Measurements from ENCODE around the gene ZNF879.

DNA sequence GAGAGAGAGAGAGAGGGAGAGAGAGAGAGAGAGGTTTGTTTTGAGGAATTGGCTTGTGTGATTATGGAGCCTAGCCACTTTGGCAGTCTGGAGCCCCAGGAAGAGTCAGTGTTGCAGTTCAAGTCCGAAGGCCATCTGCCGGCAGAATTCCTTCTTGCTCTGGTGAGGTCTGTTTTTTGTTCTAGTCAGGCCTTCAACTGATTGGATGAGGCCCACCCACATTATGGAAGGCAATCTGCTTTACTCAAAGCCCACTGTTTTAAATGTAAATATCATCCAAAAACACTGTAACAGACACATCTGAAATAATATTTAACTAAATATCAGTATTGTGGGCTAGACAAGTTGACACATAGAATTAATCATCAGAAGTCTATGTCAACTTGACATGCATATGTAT, 17.0 kb upstream of the ZNF879 start:
- TF ChIP-seq, protein P1, sequence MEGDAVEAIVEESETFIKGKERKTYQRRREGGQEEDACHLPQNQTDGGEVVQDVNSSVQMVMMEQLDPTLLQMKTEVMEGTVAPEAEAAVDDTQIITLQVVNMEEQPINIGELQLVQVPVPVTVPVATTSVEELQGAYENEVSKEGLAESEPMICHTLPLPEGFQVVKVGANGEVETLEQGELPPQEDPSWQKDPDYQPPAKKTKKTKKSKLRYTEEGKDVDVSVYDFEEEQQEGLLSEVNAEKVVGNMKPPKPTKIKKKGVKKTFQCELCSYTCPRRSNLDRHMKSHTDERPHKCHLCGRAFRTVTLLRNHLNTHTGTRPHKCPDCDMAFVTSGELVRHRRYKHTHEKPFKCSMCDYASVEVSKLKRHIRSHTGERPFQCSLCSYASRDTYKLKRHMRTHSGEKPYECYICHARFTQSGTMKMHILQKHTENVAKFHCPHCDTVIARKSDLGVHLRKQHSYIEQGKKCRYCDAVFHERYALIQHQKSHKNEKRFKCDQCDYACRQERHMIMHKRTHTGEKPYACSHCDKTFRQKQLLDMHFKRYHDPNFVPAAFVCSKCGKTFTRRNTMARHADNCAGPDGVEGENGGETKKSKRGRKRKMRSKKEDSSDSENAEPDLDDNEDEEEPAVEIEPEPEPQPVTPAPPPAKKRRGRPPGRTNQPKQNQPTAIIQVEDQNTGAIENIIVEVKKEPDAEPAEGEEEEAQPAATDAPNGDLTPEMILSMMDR (CRISPR knock-in tag; IDR thresholded peaks at IDR 0.05), result no peak
- TF ChIP-seq ZBTB38 (CRISPR knock-in tag; IDR thresholded peaks at IDR 0.05) (no peak), POLR2AphosphoS5 (IDR thresholded peaks at IDR 0.05; ENCODE audit: low read depth, low read length) (no peak), ZNF44 (CRISPR knock-in tag; IDR thresholded peaks at IDR 0.05) (no peak), ZNF124 (CRISPR knock-in tag; IDR thresholded peaks at IDR 0.05) (no peak), POLR2A (IDR thresholded peaks at IDR 0.05; ENCODE audit: insufficient read depth in 1 of 2, low read depth in 2 of 2, low read length in 2 of 2) (no peak)
- TF ChIP-seq, protein P2, sequence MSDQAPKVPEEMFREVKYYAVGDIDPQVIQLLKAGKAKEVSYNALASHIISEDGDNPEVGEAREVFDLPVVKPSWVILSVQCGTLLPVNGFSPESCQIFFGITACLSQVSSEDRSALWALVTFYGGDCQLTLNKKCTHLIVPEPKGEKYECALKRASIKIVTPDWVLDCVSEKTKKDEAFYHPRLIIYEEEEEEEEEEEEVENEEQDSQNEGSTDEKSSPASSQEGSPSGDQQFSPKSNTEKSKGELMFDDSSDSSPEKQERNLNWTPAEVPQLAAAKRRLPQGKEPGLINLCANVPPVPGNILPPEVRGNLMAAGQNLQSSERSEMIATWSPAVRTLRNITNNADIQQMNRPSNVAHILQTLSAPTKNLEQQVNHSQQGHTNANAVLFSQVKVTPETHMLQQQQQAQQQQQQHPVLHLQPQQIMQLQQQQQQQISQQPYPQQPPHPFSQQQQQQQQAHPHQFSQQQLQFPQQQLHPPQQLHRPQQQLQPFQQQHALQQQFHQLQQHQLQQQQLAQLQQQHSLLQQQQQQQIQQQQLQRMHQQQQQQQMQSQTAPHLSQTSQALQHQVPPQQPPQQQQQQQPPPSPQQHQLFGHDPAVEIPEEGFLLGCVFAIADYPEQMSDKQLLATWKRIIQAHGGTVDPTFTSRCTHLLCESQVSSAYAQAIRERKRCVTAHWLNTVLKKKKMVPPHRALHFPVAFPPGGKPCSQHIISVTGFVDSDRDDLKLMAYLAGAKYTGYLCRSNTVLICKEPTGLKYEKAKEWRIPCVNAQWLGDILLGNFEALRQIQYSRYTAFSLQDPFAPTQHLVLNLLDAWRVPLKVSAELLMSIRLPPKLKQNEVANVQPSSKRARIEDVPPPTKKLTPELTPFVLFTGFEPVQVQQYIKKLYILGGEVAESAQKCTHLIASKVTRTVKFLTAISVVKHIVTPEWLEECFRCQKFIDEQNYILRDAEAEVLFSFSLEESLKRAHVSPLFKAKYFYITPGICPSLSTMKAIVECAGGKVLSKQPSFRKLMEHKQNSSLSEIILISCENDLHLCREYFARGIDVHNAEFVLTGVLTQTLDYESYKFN (CRISPR knock-in tag; conservative IDR thresholded peaks at IDR 0.05), result no peak
- TF ChIP-seq, protein P3, sequence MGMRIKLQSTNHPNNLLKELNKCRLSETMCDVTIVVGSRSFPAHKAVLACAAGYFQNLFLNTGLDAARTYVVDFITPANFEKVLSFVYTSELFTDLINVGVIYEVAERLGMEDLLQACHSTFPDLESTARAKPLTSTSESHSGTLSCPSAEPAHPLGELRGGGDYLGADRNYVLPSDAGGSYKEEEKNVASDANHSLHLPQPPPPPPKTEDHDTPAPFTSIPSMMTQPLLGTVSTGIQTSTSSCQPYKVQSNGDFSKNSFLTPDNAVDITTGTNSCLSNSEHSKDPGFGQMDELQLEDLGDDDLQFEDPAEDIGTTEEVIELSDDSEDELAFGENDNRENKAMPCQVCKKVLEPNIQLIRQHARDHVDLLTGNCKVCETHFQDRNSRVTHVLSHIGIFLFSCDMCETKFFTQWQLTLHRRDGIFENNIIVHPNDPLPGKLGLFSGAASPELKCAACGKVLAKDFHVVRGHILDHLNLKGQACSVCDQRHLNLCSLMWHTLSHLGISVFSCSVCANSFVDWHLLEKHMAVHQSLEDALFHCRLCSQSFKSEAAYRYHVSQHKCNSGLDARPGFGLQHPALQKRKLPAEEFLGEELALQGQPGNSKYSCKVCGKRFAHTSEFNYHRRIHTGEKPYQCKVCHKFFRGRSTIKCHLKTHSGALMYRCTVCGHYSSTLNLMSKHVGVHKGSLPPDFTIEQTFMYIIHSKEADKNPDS (CRISPR knock-in tag; IDR thresholded peaks at IDR 0.05), result no peak
- TF ChIP-seq, protein P4, sequence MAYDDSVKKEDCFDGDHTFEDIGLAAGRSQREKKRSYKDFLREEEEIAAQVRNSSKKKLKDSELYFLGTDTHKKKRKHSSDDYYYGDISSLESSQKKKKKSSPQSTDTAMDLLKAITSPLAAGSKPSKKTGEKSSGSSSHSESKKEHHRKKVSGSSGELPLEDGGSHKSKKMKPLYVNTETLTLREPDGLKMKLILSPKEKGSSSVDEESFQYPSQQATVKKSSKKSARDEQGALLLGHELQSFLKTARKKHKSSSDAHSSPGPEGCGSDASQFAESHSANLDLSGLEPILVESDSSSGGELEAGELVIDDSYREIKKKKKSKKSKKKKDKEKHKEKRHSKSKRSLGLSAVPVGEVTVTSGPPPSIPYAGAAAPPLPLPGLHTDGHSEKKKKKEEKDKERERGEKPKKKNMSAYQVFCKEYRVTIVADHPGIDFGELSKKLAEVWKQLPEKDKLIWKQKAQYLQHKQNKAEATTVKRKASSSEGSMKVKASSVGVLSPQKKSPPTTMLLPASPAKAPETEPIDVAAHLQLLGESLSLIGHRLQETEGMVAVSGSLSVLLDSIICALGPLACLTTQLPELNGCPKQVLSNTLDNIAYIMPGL (CRISPR knock-in tag; IDR thresholded peaks at IDR 0.05; ENCODE audit: borderline replicate concordance in 1 of 2, low read depth in 1 of 2), result no peak
- TF ChIP-seq, protein P5, sequence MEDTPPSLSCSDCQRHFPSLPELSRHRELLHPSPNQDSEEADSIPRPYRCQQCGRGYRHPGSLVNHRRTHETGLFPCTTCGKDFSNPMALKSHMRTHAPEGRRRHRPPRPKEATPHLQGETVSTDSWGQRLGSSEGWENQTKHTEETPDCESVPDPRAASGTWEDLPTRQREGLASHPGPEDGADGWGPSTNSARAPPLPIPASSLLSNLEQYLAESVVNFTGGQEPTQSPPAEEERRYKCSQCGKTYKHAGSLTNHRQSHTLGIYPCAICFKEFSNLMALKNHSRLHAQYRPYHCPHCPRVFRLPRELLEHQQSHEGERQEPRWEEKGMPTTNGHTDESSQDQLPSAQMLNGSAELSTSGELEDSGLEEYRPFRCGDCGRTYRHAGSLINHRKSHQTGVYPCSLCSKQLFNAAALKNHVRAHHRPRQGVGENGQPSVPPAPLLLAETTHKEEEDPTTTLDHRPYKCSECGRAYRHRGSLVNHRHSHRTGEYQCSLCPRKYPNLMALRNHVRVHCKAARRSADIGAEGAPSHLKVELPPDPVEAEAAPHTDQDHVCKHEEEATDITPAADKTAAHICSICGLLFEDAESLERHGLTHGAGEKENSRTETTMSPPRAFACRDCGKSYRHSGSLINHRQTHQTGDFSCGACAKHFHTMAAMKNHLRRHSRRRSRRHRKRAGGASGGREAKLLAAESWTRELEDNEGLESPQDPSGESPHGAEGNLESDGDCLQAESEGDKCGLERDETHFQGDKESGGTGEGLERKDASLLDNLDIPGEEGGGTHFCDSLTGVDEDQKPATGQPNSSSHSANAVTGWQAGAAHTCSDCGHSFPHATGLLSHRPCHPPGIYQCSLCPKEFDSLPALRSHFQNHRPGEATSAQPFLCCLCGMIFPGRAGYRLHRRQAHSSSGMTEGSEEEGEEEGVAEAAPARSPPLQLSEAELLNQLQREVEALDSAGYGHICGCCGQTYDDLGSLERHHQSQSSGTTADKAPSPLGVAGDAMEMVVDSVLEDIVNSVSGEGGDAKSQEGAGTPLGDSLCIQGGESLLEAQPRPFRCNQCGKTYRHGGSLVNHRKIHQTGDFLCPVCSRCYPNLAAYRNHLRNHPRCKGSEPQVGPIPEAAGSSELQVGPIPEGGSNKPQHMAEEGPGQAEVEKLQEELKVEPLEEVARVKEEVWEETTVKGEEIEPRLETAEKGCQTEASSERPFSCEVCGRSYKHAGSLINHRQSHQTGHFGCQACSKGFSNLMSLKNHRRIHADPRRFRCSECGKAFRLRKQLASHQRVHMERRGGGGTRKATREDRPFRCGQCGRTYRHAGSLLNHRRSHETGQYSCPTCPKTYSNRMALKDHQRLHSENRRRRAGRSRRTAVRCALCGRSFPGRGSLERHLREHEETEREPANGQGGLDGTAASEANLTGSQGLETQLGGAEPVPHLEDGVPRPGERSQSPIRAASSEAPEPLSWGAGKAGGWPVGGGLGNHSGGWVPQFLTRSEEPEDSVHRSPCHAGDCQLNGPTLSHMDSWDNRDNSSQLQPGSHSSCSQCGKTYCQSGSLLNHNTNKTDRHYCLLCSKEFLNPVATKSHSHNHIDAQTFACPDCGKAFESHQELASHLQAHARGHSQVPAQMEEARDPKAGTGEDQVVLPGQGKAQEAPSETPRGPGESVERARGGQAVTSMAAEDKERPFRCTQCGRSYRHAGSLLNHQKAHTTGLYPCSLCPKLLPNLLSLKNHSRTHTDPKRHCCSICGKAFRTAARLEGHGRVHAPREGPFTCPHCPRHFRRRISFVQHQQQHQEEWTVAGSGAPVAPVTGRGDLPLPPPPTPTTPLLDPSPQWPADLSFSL (CRISPR knock-in tag; IDR thresholded peaks at IDR 0.05), result no peak
- TF ChIP-seq, protein P6, sequence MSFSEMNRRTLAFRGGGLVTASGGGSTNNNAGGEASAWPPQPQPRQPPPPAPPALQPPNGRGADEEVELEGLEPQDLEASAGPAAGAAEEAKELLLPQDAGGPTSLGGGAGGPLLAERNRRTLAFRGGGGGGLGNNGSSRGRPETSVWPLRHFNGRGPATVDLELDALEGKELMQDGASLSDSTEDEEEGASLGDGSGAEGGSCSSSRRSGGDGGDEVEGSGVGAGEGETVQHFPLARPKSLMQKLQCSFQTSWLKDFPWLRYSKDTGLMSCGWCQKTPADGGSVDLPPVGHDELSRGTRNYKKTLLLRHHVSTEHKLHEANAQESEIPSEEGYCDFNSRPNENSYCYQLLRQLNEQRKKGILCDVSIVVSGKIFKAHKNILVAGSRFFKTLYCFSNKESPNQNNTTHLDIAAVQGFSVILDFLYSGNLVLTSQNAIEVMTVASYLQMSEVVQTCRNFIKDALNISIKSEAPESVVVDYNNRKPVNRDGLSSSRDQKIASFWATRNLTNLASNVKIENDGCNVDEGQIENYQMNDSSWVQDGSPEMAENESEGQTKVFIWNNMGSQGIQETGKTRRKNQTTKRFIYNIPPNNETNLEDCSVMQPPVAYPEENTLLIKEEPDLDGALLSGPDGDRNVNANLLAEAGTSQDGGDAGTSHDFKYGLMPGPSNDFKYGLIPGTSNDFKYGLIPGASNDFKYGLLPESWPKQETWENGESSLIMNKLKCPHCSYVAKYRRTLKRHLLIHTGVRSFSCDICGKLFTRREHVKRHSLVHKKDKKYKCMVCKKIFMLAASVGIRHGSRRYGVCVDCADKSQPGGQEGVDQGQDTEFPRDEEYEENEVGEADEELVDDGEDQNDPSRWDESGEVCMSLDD (CRISPR knock-in tag; IDR thresholded peaks at IDR 0.05; ENCODE audit: borderline replicate concordance), result no peak
